ENCODE results near the gene DENND1B.

GRCh38 chr1:197768014-197768805, 7.1 kb downstream of the DENND1B start:
- TF ChIP-seq EZH2 (IDR thresholded peaks at IDR 0.05; ENCODE audit: low read length, missing control alignments) (no peak), CTCF (conservative IDR thresholded peaks at IDR 0.05 in 1 of 2, IDR thresholded peaks at IDR 0.05 in 1 of 2; ENCODE audit: low read depth in 1 of 2, low read length in 2 of 2) (no peak)

Measured in fibroblast of lung (primary cell).